Measurements from ENCODE around the gene CCR5AS.

Gene CCR5AS

DNA sequence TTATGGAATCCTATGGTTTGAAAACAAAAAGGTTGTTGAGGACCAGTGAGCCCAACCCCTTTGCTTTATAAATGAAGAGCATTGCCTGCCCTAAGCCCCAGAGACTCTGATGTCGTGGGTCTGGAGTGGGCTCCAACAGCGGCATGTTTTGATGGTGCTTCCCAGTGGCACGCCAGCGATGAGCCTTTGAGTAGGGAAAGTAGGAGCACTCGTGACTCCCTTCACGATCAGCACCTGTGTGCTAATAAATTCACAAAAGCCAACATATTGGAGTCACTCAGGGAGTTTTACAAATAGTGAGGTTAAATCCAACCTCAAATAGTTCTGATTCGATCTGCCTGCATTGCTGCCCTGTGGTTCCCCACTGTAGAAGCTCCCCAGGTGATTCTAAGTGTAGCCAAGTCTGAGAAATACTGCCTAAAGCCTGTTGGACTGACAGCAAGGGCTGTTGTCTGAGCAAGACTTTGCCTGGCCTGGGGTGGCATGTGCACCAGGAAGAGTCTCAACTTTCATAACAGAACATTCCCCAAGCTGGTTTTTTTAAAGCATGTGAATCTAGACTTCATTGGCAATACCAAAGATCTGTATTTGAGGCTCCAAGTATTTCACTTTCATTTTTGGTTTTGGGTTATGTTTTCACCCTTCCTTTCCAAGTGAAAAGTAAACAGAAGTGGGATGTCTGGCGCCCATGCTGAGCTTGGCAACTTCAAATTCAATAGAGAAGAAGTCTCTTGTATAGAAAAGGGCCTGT is 26.2 kb downstream of the CCR5AS start:
- DNase-seq (ENCODE audit: low read depth in 2 of 2) = no peak

DNA sequence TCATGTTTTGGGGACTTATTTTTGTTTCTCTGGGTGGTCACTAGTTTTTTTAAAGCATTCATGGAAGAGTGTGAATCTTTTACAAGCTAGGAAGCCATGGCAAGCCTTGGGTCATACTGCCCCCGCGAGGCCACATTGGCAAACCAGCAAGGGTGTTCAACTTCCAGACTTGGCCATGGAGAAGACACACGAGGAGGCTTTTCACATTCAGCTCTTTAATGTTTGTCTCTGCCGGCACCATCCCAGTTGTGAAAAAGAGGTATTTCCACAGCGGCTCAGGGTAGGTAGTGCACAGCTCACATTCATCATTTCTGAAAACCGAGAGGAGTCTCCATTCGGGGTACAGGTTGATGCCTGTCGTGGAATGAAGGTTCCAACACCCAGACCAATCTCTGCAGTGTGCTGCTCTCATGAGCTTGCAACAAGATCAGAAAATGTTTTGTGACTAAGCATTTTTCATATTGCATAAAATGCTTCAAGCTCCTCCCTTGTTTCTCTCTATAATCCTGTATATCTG is 28.4 kb downstream of the CCR5AS start:
- peak; percentile 49 to 63 for DNase-seq (ENCODE audit: low read depth in 2 of 2)

- no peak for DNase-seq (ENCODE audit: low read depth in 2 of 2)
Observed at GRCh38 chr3:46375814-46376213, 31.1 kb downstream of the CCR5AS start.

GRCh38 chr3:46375218-46375617 is 31.6 kb downstream of the CCR5AS start:
- DNase-seq (ENCODE audit: low read depth in 2 of 2) = no peak

GRCh38 chr3:46374755-46375154 is 32.1 kb downstream of the CCR5AS start:
- no peak for DNase-seq (ENCODE audit: low read depth in 2 of 2)

GRCh38 chr3:46372492-46373359 is 34.1 kb downstream of the CCR5AS start:
- DNase-seq (ENCODE audit: low read depth in 2 of 2) = no peak

DNA sequence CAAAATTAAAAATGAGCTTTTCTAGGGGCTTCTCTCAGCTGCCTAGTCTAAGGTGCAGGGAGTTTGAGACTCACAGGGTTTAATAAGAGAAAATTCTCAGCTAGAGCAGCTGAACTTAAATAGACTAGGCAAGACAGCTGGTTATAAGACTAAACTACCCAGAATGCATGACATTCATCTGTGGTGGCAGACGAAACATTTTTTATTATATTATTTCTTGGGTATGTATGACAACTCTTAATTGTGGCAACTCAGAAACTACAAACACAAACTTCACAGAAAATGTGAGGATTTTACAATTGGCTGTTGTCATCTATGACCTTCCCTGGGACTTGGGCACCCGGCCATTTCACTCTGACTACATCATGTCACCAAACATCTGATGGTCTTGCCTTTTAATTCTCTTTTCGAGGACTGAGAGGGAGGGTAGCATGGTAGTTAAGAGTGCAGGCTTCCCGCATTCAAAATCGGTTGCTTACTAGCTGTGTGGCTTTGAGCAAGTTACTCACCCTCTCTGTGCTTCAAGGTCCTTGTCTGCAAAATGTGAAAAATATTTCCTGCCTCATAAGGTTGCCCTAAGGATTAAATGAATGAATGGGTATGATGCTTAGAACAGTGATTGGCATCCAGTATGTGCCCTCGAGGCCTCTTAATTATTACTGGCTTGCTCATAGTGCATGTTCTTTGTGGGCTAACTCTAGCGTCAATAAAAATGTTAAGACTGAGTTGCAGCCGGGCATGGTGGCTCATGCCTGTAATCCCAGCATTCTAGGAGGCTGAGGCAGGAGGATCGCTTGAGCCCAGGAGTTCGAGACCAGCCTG is 35.1 kb downstream of the CCR5AS start:
- DNase-seq (ENCODE audit: low read depth in 2 of 2) = no peak

- DNase-seq (ENCODE audit: low read depth in 2 of 2) = no peak
Observed at GRCh38 chr3:46370839-46371518, 35.9 kb downstream of the CCR5AS start, which contains the start of gene CCR5. CCR5 (plus strand) TSS chr3:46370946; CDS start chr3:46372903, 1,957 bp downstream.

- DNase-seq (ENCODE audit: low read depth in 2 of 2) = no peak
Observed at GRCh38 chr3:46369675-46370132, 37.2 kb downstream of the CCR5AS start.

DNA sequence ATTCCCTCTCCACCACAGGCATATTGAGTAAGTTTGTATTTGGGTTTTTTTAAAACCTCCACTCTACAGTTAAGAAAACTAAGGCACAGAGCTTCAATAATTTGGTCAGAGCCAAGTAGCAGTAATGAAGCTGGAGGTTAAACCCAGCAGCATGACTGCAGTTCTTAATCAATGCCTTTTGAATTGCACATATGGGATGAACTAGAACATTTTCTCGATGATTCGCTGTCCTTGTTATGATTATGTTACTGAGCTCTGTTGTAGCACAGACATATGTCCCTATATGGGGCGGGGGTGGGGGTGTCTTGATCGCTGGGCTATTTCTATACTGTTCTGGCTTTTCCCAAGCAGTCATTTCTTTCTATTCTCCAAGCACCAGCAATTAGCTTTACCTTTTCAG is 37.7 kb downstream of the CCR5AS start:
- no peak for DNase-seq (ENCODE audit: low read depth in 2 of 2)

DNA sequence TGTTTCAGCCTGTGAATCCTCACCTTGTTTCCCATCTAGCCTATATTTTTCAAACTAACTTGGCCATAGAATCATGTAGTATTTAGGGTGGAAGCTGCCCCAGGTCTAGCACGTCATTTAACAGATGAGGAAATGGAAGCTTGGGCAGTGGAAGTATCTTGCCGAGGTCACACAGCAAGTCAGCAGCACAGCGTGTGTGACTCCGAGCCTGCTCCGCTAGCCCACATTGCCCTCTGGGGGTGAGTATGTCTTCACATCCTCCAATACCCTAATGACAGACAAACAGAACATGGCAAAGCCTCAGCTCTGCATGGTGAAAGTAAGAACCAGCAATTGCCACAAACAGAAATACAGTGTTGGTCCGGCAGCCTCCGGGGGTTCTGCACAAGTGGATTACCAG is 38.3 kb downstream of the CCR5AS start:
- DNase-seq (ENCODE audit: low read depth in 2 of 2) = peak; percentile 33 to 47

DNA sequence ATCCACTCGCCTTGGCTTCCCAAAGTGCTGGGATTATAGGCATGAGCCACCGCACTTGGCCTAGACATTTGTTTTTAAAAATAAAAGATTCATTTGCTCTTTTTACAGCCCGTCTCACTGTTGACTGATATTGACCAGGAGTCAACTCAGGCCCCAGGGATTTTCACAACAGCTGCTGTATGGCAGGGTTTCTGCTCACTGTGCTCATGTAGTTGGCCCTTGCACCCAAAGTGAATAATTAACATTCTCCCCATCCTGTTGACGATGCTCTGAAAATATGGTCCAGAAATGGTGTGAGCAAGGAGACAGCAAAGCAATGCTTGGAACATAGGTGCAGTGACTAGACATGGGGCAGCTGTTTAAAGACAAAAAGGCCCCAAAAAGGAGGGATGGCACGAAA is 39.1 kb downstream of the CCR5AS start:
- no peak for DNase-seq (ENCODE audit: low read depth in 2 of 2)

DNA sequence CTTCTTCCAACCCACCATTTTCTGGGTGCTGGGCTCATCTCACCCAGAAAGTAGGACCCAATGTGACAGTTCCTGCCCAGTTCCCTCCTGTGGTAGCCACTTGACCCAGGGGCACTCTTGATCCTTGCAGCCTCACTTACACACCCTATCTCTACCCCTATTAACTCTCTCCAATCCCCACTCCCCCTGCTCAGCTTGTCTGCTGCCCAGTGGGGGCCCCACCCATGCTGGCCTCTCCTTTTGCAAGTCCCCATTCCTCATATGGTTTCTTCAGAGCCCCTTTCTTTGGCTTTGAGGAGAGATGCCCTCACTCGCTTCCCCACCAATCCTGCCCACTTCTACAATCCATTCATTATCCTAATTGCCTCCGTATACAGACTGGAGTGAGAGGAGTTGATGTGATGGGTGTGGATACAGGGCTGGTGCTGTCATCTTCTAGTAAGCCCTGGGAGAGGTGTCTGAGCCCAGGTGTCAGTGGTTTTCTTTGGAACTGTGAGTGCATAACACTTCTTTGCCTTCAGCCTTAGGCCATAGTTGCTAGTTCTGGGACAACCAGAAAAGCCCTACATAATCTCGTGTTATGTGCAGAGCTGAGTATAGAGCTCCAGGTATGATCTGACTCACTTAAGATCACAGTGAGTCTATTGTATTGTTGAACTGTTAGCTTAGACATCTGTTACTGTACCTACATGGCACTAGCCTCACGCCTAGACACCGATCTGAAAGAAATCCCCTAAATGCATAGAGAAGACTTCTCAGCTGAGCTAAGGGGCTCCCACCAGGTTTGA is 40.9 kb downstream of the CCR5AS start:
- no peak for DNase-seq (ENCODE audit: low read depth in 2 of 2)

DNA sequence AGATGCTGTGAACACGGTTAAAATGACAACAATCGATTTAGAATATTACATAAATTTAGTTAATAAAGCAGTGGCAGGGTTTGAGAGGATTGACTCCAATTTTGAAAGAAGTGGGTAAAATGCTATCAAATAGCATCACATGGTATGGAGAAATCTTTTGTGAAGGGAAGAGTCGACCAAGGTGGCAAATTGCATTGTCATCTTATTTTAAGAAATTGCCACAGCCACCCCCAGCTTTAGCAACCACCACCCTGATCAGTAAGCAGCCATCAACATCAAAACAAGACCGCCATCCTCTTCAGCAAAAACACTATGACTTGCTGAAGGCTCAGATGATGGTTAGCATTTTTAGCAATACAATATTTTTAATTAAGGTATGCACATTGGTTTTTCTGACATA is 41.8 kb downstream of the CCR5AS start:
- DNase-seq (ENCODE audit: low read depth in 2 of 2) = no peak

DNA sequence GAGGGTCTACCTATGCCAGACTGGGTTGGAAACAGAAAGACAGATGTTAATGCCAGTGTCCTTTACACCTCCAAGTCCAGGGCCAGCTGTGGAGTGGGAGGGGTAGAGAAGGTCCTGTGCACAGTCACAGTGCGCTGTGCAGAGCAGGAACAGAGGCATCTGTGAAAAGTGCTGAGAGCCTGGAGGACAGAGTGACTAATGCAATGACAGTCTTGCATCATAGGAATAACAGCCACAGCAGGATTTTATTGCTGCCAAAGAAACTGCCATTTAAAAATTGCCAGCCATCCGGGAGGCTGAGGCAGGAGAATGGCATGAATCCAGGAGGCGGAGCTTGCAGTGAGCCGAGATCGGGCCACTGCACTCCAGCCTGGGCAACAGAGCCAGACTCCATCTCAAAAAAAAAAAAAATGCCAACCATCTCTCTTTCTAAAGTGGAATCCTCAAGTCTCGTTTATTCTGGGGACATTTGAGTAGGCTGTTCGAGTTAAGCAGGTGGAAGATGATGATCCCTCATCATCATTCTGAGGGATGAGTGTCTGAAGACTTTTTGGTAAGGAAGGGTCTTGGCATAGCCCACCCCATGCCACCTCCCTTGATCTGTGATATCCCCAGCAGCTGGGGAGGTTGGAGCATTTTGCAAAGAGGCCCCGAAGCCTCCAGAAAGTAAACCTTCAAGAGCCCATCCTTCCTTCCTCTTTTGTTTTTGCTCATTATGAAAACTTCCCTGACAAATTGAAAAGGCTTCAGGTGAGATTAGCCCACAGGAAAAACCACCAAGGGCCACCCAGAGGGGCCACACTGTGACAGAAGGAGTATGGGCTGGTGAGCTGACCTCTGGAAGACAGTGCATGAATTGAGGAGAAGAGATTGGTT is 45.2 kb downstream of the CCR5AS start:
- DNase-seq (ENCODE audit: low read depth in 2 of 2) = no peak

DNA sequence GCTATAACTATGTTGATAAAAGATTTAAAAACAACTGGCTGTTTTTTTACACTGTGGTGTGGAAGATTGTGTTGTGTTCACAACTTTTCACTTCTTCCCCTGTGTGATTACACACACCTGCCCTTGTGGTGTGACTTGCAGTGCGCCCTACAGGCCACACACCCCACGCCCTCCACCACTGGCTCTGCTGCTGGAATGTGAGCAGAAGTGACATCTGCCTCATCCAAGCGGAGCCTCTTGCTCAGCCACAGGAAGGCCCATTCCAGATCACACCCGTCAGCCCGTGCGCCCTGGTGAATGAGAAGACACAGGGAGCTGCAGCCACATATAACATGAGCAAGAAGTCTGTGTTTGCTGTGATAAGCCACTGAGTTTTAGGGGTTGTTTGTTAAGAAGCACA is 46.0 kb downstream of the CCR5AS start:
- DNase-seq (ENCODE audit: low read depth in 2 of 2) = no peak

DNA sequence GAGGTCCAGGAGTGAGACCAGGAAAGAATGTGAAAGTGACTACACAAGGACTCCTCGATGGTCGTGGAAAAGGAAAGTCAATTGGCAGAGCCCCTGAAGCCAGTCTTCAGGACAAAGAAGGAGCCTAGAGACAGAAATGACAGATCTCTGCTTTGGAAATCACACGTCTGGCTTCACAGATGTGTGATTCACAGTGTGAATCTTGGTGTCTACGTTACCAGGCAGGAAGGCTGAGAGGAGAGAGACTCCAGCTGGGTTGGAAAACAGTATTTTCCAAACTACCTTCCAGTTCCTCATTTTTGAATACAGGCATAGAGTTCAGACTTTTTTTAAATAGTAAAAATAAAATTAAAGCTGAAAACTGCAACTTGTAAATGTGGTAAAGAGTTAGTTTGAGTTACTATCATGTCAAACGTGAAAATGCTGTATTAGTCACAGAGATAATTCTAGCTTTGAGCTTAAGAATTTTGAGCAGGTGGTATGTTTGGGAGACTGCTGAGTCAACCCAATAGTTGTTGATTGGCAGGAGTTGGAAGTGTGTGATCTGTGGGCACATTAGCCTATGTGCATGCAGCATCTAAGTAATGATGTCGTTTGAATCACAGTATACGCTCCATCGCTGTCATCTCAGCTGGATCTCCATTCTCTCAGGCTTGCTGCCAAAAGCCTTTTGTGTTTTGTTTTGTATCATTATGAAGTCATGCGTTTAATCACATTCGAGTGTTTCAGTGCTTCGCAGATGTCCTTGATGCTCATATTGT is 47.0 kb downstream of the CCR5AS start:
- DNase-seq (ENCODE audit: low read depth in 2 of 2) = no peak

- no peak for DNase-seq (ENCODE audit: low read depth in 2 of 2)
Observed at GRCh38 chr3:46358466-46358865, 48.4 kb downstream of the CCR5AS start.

DNA sequence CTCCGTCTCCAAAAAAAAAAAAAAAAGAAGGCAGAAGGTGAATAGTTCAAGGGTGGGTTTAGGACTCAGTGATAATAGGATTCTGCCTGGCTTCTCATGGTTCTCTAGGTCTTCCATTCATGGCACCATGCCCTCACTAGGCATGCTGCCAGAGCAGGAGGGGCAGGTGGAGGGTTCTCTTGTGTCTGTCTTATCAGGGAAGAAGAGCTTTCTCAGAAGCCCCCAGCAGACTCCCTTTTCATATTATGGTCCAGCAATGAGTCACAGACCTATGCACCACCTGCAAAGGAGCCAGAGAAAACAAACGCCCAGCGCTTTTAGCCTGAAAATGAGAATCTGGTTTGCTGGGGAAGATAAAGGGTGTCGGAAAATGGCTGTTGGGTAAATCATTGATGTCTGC is 50.0 kb downstream of the CCR5AS start:
- no peak for DNase-seq (ENCODE audit: low read depth in 2 of 2)
